Esophagus muscularis mucosa (tissue), 4 donors: Measurements from ENCODE around the gene ZNF362. TPM values are rescaled to one million over a fixed set of nuclear protein-coding genes. Genes with fewer than 3 reads are reported as not detected.

ENCODE experiments used
- DNase-seq: peaks from one replicate; pipeline ENCODE4 v3.0.0-alpha.2; 2017; ENCODE audit errors: extremely low spot score
- H3K27ac ChIP-seq, 4 donors: fragments of 200-600 bp; sonication (generic); replicated peaks in 1 of 4; 1 replicate in 3 of 4; 2 replicates in 1 of 4; pipeline ENCODE4 v1.5.1; 2016 to 2019; ENCODE audit warnings: mild to moderate bottlenecking in 1 of 4
- H3K27me3 ChIP-seq, 4 donors: fragments of 200-600 bp; sonication (generic); one replicate each; pipeline versions ENCODE4 v1.5.1 to v1.6.0; 2016 to 2019
- H3K36me3 ChIP-seq, 4 donors: fragments of 200-600 bp; sonication (generic); one replicate each; pipeline ENCODE4 v1.5.1; 2016 to 2019
- H3K4me1 ChIP-seq, 4 donors: fragments of 200-600 bp; sonication (generic); one replicate each; pipeline ENCODE4 v1.5.1; 2016 to 2019
- H3K4me3 ChIP-seq, 4 donors: fragments of 200-600 bp; sonication (generic); 1 replicate in 2 of 4; 2 replicates in 2 of 4; pipeline ENCODE4 v1.5.1; 2016 to 2019; ENCODE audit warnings: mild to moderate bottlenecking in 4 of 4, moderate library complexity in 1 of 4
- H3K9me3 ChIP-seq, 4 donors: fragments of 200-600 bp; sonication (generic); 1 replicate in 3 of 4; 2 replicates in 1 of 4; pipeline ENCODE4 v1.5.1; 2016 to 2019
- EP300 ChIP-seq: sonication (generic); formaldehyde crosslinking; IDR thresholded peaks from one replicate; pipeline ENCODE4 v1.6.1; 2017; ENCODE audit warnings: antibody characterized with exemption
- POLR2A ChIP-seq: fragments of 450-650 bp; IDR thresholded peaks from one replicate; pipeline ENCODE4 v1.6.1; 2017; ENCODE audit warnings: antibody characterized with exemption, moderate library complexity, mild to moderate bottlenecking, low read depth
- POLR2AphosphoS5 ChIP-seq, 2 donors: sonication (generic); formaldehyde crosslinking; IDR thresholded peaks; one replicate each; pipeline ENCODE4 v1.6.1; 2017; ENCODE audit warnings: antibody characterized with exemption in 2 of 2
- WGBS: methylation state at CpG from one replicate; pipeline ENCODE4 v1.1.5; 2018; 5-methylcytosine and 5-hydroxymethylcytosine counted together
- intact Hi-C: fragments of 100-400 bp; cut with DNase I; formaldehyde crosslinking; loops from one replicate; pipeline ENCODE4 v1.15.1; 2023
- total RNA-seq, 4 donors: library from RNA; depleted of rRNA; stranded (reverse); fragments of >200 nt; gene quantifications; one replicate each; pipeline versions ENCODE4 v1.1.0 to v1.2.1, GENCODE V29; 2016
- TF ChIP-seq, protein P1 (sequence below), 3 experiments: fragments of 200-600 bp in 2 of 3; fragments of 450-650 bp in 1 of 3; sonication (generic) in 2 of 3; IDR thresholded peaks; one replicate each; pipeline ENCODE4 v1.5.1; 2017 to 2019; ENCODE audit warnings: antibody characterized with exemption in 3 of 3, mild to moderate bottlenecking in 2 of 3, moderate library complexity in 1 of 3

Gene ZNF362
- total RNA-seq, 4 donors from 2014 or later: 17.2 to 35.3 (median 25.1) TPM

DNA sequence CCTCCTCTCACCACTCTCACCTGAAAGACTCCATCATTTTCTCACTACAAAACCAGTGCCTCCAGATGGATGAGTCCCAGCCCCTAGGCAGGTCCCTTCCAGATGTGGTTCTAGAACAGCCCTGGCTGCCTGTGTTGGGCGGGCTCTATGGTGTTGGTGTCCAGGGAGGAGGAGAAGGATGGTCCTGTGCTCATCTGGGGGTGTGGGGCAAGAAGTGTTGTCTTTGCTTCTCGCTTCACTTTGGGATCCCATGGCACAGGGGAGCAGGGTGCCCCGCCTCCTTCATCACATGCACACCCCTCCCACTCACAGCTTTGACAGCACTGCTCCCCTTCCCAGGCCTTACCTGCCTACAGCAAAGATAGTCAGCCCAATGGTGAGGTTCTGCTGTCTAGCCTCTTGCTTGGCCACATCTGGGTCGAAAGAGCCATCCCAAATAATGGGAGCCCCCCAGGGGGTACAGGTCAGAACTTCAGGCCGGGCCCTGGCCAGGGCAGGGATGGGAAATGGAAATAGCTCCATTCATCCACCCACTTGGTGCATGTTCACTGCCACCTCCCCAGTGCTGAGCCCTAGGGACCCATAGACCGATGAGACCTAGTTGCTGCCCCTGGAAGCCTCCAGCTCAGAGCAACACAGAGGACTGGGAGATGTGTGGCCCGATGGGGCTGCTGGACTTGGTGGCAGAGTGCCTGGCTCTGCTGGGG is 55.6 kb downstream of the ZNF362 start:
- TF ChIP-seq POLR2A (no peak), POLR2AphosphoS5 (IDR thresholded peaks at IDR 0.05) (no peak), EP300 (no peak)
- TF ChIP-seq, protein P1, sequence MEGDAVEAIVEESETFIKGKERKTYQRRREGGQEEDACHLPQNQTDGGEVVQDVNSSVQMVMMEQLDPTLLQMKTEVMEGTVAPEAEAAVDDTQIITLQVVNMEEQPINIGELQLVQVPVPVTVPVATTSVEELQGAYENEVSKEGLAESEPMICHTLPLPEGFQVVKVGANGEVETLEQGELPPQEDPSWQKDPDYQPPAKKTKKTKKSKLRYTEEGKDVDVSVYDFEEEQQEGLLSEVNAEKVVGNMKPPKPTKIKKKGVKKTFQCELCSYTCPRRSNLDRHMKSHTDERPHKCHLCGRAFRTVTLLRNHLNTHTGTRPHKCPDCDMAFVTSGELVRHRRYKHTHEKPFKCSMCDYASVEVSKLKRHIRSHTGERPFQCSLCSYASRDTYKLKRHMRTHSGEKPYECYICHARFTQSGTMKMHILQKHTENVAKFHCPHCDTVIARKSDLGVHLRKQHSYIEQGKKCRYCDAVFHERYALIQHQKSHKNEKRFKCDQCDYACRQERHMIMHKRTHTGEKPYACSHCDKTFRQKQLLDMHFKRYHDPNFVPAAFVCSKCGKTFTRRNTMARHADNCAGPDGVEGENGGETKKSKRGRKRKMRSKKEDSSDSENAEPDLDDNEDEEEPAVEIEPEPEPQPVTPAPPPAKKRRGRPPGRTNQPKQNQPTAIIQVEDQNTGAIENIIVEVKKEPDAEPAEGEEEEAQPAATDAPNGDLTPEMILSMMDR (IDR thresholded peaks at IDR 0.05): no peak
- no peak for DNase-seq
- H3K4me3 ChIP-seq: no peak overlapping the region
- H3K36me3 ChIP-seq: no peaks in the 10 kb centered on the region
- H3K9me3 ChIP-seq: no peaks in the 10 kb centered on the region
- H3K4me1 ChIP-seq: peaks cover 4 to 5% (median 5%) of the 10 kb centered on the region in 4 donors
- intact Hi-C loops: no loop called here
- H3K27ac ChIP-seq: no peak overlapping the region
- 100% methylated on average over 1 of the region's 7 CpGs for WGBS
- H3K27me3 ChIP-seq: peaks cover 0 to 5% (median under 1%) of the 10 kb centered on the region in 4 donors

DNA sequence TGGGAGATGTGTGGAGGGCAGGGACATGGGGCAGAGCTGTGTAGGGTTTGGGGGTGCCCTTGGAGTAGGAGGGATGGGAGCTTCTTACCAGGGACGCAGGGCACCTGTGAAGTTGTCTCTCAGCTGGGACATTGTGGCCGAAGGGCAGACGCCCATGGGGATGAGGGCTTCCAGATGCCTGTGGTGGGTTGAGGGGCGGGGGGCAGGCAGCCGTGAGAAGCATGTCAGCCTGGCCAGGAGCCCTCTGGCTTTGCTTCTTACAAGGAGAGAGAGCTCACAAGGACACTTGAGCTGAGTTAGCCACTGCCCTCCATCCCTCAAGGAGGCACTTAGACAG is 56.1 kb downstream of the ZNF362 start:
- 79% methylated on average over 5 of the region's 5 CpGs for WGBS
- H3K4me1 ChIP-seq: no peaks in the 10 kb centered on the region
- no peak for DNase-seq
- H3K27ac ChIP-seq: no peak overlapping the region
- intact Hi-C loops: no loop called here
- no peaks in the 10 kb centered on the region for H3K27me3 ChIP-seq
- TF ChIP-seq EP300: no peak
- no peaks in the 10 kb centered on the region for H3K36me3 ChIP-seq
- H3K4me3 ChIP-seq: no peak overlapping the region
- H3K9me3 ChIP-seq: no peaks in the 10 kb centered on the region

DNA sequence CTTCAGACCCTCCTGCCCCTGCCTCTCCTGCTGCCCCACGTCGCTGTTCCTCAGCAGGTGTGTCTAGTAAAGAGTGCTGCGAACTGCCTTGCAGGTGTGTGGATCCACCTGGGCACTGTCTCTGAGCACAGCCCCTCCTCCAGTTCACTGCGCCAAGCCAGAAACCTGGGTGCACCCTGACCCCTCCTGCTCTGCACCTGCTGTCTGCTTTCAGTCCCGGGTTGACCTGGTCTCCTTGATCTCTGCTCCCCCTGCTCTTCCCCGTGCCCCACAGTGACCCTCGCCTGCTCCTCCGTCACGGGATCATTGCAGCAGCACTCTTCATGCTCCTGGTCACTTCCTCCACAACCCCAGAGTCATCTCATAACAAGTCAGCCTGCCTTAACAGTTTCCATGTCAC is 58.1 kb downstream of the ZNF362 start:
- DNase-seq: no peak
- intact Hi-C loops: no loop called here
- no peak for TF ChIP-seq POLR2A
- no peak for TF ChIP-seq POLR2AphosphoS5 (IDR thresholded peaks at IDR 0.05)
- TF ChIP-seq EP300: no peak
- no peaks in the 10 kb centered on the region for H3K27me3 ChIP-seq
- no peaks in the 10 kb centered on the region for H3K36me3 ChIP-seq
- no peak overlapping the region for H3K4me3 ChIP-seq
- WGBS: 91% methylated on average over 9 of the region's 9 CpGs
- no peak overlapping the region for H3K27ac ChIP-seq
- H3K4me1 ChIP-seq: no peaks in the 10 kb centered on the region
- no peaks in the 10 kb centered on the region for H3K9me3 ChIP-seq

DNA sequence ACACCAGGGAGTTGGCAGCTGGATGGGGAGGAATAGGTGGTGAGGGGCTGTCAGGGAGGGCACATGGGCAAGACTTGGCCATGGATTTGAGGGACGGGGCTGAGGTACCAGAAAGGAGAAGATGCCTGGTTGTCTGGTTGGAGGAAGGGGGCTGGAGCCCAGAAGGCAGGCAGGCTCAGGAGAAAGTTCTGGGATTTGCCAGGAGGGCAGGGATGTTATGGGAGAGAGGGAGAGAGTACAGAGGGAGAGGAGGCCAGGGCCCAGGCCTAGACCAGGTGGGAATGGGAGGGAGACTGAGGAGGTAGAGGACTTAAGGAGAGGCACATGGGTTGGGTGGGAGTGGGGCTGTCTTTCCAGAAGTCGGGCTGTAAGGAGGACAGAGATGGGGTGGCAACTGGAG is 60.3 kb downstream of the ZNF362 start:
- 86% methylated on average over 2 of the region's 2 CpGs for WGBS
- H3K9me3 ChIP-seq: no peaks in the 10 kb centered on the region
- H3K36me3 ChIP-seq: no peaks in the 10 kb centered on the region
- TF ChIP-seq EP300: no peak
- TF ChIP-seq POLR2AphosphoS5 (IDR thresholded peaks at IDR 0.05): no peak
- TF ChIP-seq, protein P1 (IDR thresholded peaks at IDR 0.05): no peak
- no peak for TF ChIP-seq POLR2A
- H3K4me3 ChIP-seq: no peak overlapping the region
- DNase-seq: no peak
- H3K27ac ChIP-seq: no peak overlapping the region
- H3K4me1 ChIP-seq: no peaks in the 10 kb centered on the region
- intact Hi-C loops: no loop called here
- H3K27me3 ChIP-seq: no peaks in the 10 kb centered on the region

DNA sequence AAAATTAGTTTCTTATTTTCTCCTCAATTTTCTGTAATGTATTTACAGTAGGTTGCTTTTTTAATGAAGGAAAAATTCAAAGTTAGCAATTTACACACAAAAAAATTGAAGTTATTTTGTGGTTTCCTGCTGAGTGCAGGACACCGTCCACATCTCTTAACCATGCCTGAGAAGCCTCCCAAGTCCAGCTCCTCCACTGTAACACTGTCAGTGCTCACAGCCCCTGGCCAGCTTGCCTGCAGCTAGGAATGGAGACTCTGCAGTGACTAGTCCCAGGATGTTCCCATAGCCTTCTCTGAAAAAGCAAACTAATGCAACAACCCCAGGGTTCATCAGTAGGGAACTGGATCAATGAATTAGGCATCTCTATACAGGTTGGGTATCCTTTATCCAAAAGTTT is 61.1 kb downstream of the ZNF362 start:
- Histone ChIP-seq H3K27me3 (no peaks in the 10 kb centered on the region), H3K27ac (no peak overlapping the region), H3K36me3 (peaks cover 0 to 6% (median 5%) of the 10 kb centered on the region in 4 donors), H3K4me1 (no peaks in the 10 kb centered on the region), H3K9me3 (no peaks in the 10 kb centered on the region), H3K4me3 (no peak overlapping the region)
- intact Hi-C loops: no loop called here
- TF ChIP-seq EP300: no peak
- TF ChIP-seq, protein P1 (IDR thresholded peaks at IDR 0.05): no peak
- no peak for TF ChIP-seq POLR2AphosphoS5 (IDR thresholded peaks at IDR 0.05)
- DNase-seq: no peak
- WGBS: 72% methylated on average over 1 of the region's 1 CpG

DNA sequence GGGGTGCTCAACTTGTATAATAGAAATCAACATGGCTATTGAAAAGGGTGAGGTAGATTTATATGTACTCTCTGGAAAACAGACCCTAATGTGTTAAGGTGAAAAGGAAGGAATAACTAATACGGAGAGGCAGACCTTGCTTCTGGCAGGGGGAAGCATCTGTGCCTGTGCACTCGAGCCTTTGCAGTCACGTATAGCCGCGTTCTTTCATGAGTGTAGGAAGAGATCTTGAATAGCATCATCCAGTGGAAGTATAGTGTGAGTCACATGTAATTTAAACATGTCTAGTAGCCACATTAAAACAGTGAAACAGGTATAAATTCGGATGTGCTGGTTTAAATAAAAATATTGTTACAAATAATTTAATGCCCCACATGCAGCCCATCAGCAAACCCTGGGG is 61.7 kb downstream of the ZNF362 start:
- 65% methylated on average over 6 of the region's 6 CpGs for whole genome bisulfite sequencing
- Histone ChIP-seq H3K4me3 (no peak overlapping the region), H3K9me3 (no peaks in the 10 kb centered on the region), H3K27me3 (no peaks in the 10 kb centered on the region), H3K27ac (no peak overlapping the region), H3K4me1 (no peaks in the 10 kb centered on the region), H3K36me3 (peaks cover 0 to 11% (median 11%) of the 10 kb centered on the region in 4 donors)
- TF ChIP-seq, protein P1 (IDR thresholded peaks at IDR 0.05): no peak
- TF ChIP-seq POLR2A (no peak), EP300 (no peak), POLR2AphosphoS5 (IDR thresholded peaks at IDR 0.05) (no peak)
- no peak for DNase-seq
- intact Hi-C loops: no loop called here
